Right ventricle myocardium superior (tissue), 1 donor: ENCODE measurements around the gene SPRED1. TPM values are rescaled to one million over a fixed set of nuclear protein-coding genes. Genes with fewer than 3 reads are reported as not detected.
"Not testable (repeated sequence)": the region's sequence is repeated elsewhere in the genome, so short reads cannot be mapped to it uniquely, and the experiment has no call there.

Experiments used
- ATAC-seq: fragments of 200-7000 bp; cut with Tn5 transposase; one replicate; pipeline ENCODE4 v1.9.1; 2020; ENCODE audit warnings: mild to moderate bottlenecking; ENCODE audit not compliant: poor library complexity
- DNase-seq: peaks from one replicate; pipeline ENCODE4 v3.0.0-alpha.2; 2020
- intact Hi-C: fragments of 100-400 bp; cut with DNase I; formaldehyde crosslinking; loops from one replicate; pipeline ENCODE4 v1.11.2; 2022
- total RNA-seq: library from RNA; stranded (reverse); fragmentation: NEBNext Ultra II Directional; extraction: Animal tissue kit (Norgen Biotek cat#: 25700); gene quantifications from one replicate; pipeline ENCODE4 v1.2.1, GENCODE V29; 2021
- donor health status: DM: no; HTN: yes; CAD: no; lungs with severe emphysema.

Gene SPRED1
- total RNA-seq, 1 donor from 2014 or later, result 9.8 TPM

GRCh38 chr15:38227941-38228340, 24.7 kb upstream of the SPRED1 start:
- ATAC-seq, result no peak
- no peak for DNase-seq
- intact Hi-C loops, result loop anchor here (10.0 kb wide), 1 partner anchor 153 kb away; no protein-coding TSS in a partner anchor

GRCh38 chr15:38228618-38229017, 24.0 kb upstream of the SPRED1 start:
- intact Hi-C loops, result loop anchor here (10.0 kb wide), 1 partner anchor 154 kb away; no protein-coding TSS in a partner anchor
- ATAC-seq, result no peak
- no peak for DNase-seq

GRCh38 chr15:38229705-38230310, 22.8 kb upstream of the SPRED1 start:
- no peak for DNase-seq
- ATAC-seq, result no peak
- intact Hi-C loops, result loop anchor here (10.0 kb wide), 1 partner anchor 155 kb away; no protein-coding TSS in a partner anchor

- DNase-seq (no peak), ATAC-seq (peak; percentile 78)
- intact Hi-C loops, result no loop called here
These were observed 21.2 kb upstream of the SPRED1 start for GRCh38 chr15:38231436-38231835.

GRCh38 chr15:38237021-38237420, 15.6 kb upstream of the SPRED1 start:
- ATAC-seq, DNase-seq, intact Hi-C loops: not testable (repeated sequence)

GRCh38 chr15:38238311-38238710, 14.3 kb upstream of the SPRED1 start:
- intact Hi-C loops, result no loop called here

GRCh38 chr15:38242055-38242454, 10.6 kb upstream of the SPRED1 start:
- ATAC-seq, result no peak
- intact Hi-C loops, result no loop called here
- DNase-seq, result no peak

More at GRCh38 chr15:38238311-38238710, 14.3 kb upstream of the SPRED1 start:
- ATAC-seq, result no peak
- no peak for DNase-seq

GRCh38 chr15:38243278-38244055, 9.2 kb upstream of the SPRED1 start:
- intact Hi-C loops, result no loop called here
- no peak for DNase-seq
- no peak for ATAC-seq

GRCh38 chr15:38247336-38247735, 5.3 kb upstream of the SPRED1 start:
- DNase-seq (no peak), ATAC-seq (no peak)
- intact Hi-C loops, result no loop called here

GRCh38 chr15:38253351-38253781, 730 bp downstream of the SPRED1 start:
- intact Hi-C loops, result loop anchor here (5.0 to 10.0 kb wide), 2 partner anchors 91 to 181 kb away; no protein-coding TSS in a partner anchor
- no peak for ATAC-seq
- DNase-seq, result no peak

GRCh38 chr15:38254051-38254883, 1.6 kb downstream of the SPRED1 start:
- intact Hi-C loops, result loop anchor here (5.0 to 10.0 kb wide), 2 partner anchors 91 to 182 kb away; no protein-coding TSS in a partner anchor
- ATAC-seq, result peak; percentile 19
- DNase-seq, result no peak

- intact Hi-C loops, result loop anchor here (10.0 kb wide), 1 partner anchor 89 kb away; no protein-coding TSS in a partner anchor
- ATAC-seq (no peak), DNase-seq (no peak)
These were observed 3.1 kb downstream of the SPRED1 start for GRCh38 chr15:38255690-38256089.

GRCh38 chr15:38257676-38258075, 5.0 kb downstream of the SPRED1 start:
- DNase-seq (no peak), ATAC-seq (no peak)
- intact Hi-C loops, result loop anchor here (10.0 kb wide), 1 partner anchor 87 kb away; no protein-coding TSS in a partner anchor

GRCh38 chr15:38259134-38259533, 6.5 kb downstream of the SPRED1 start:
- no peak for DNase-seq
- intact Hi-C loops, result loop anchor here (10.0 kb wide), 1 partner anchor 86 kb away; no protein-coding TSS in a partner anchor
- no peak for ATAC-seq

GRCh38 chr15:38260077-38260476, 7.4 kb downstream of the SPRED1 start:
- ATAC-seq (no peak), DNase-seq (no peak)
- intact Hi-C loops, result no loop called here

- ATAC-seq, result no peak
- intact Hi-C loops, result no loop called here
- no peak for DNase-seq
These were observed 10.6 kb downstream of the SPRED1 start for GRCh38 chr15:38263251-38263650.

GRCh38 chr15:38263996-38264395, 11.4 kb downstream of the SPRED1 start:
- intact Hi-C loops, result no loop called here
- ATAC-seq (no peak), DNase-seq (no peak)

- intact Hi-C loops, result no loop called here
- ATAC-seq, result peak; percentile 34
- no peak for DNase-seq
These were observed 13.8 kb downstream of the SPRED1 start for GRCh38 chr15:38266247-38266986.
